ENCODE measurements around the gene PHOSPHO2. TPM values are rescaled to one million over a fixed set of nuclear protein-coding genes. Genes with fewer than 3 reads are reported as not detected.

PHOSPHO2 gene
- total and polyA plus RNA-seq, 9 of the 15 experiments (the other 6 are each of a cell fraction or from before 2014, with no cell fraction given), result 7.8 to 19.1 (median 11.7) TPM

- TF ChIP-seq ELK3 (CRISPR knock-in tag; IDR thresholded peaks at IDR 0.05) (no peak), XRCC4 (IDR thresholded peaks at IDR 0.05; ENCODE audit: extremely low read depth, insufficient read depth, insufficient read length) (no peak), KLF13 (tag; IDR thresholded peaks at IDR 0.05; ENCODE audit: borderline replicate concordance, low read depth) (no peak), ZBTB49 (CRISPR knock-in tag; IDR thresholded peaks at IDR 0.05; ENCODE audit: borderline replicate concordance) (no peak), ARID1B (IDR thresholded peaks at IDR 0.05) (peak; percentile 92), NCOR1 (IDR thresholded peaks at IDR 0.05) (peak; percentile 83), WHSC1 (IDR thresholded peaks at IDR 0.05; ENCODE audit: low read length) (no peak), ZEB2 (IDR thresholded peaks at IDR 0.05) (0 out of 2 replicates have a peak, but pooled peaks have one; percentile 20), ZKSCAN3 (CRISPR knock-in tag; IDR thresholded peaks at IDR 0.05) (no peak), RAD21 (CRISPR knock-in tag; conservative IDR thresholded peaks at IDR 0.05 in 1 of 2, IDR thresholded peaks at IDR 0.05 in 1 of 2) (no peak), NONO (IDR thresholded peaks at IDR 0.05; ENCODE audit: low read depth in 2 of 2, low read length in 1 of 2) (no peak), FOXM1 (IDR thresholded peaks at IDR 0.05; ENCODE audit: low read depth) (peak; percentile 45; the same call in 1 of the 2 replicates), FOXM1 (CRISPR knock-in tag; IDR thresholded peaks at IDR 0.05; ENCODE audit: low read depth) (no peak), GATAD2B (IDR thresholded peaks at IDR 0.05; ENCODE audit: borderline replicate concordance) (peak; percentile 56), RCOR1 (IDR thresholded peaks at IDR 0.05; ENCODE audit: borderline replicate concordance in 1 of 2, low read depth in 2 of 2, low read length in 2 of 2) (peak; percentile 15 to 42; a peak in 1 of 4 replicates)
Observed at GRCh38 chr2:169662744-169663143, 31.5 kb upstream of the PHOSPHO2 start (continued).
